SU-DHL-6 (cell line): ENCODE measurements around the gene ANKRD28.

Experiments used
- H2AFZ ChIP-seq: fragments of 200-600 bp; sonication (generic); 2 replicates; pipeline ENCODE4 v1.6.1; 2014; ENCODE audit warnings: low read depth, mild to moderate bottlenecking, moderate library complexity, mixed read lengths, antibody characterized with exemption, low read length; ENCODE audit not compliant: severe bottlenecking
- H3F3A ChIP-seq: fragments of 200-600 bp; shearing (Covaris generic); 2 replicates; pipeline ENCODE4 v1.6.0; 2016; ENCODE audit warnings: antibody characterized with exemption, mild to moderate bottlenecking; ENCODE audit not compliant: insufficient read depth
- H3K27ac ChIP-seq: fragments of 200-600 bp; sonication (generic); 2 replicates; pipeline ENCODE4 v1.5.1; 2016; ENCODE audit warnings: low read depth, mild to moderate bottlenecking, low read length, moderate library complexity, mixed read lengths
- H3K27me3 ChIP-seq: fragments of 200-600 bp; sonication (generic), shearing (Covaris generic); 2 replicates; pipeline ENCODE4 v1.6.0; 2014; ENCODE audit warnings: mild to moderate bottlenecking, low read length
- H3K36me3 ChIP-seq: fragments of 200-600 bp; sonication (generic); 2 replicates; pipeline ENCODE4 v1.6.1; 2014; ENCODE audit warnings: mild to moderate bottlenecking, low read length, mixed read lengths
- H3K4me2 ChIP-seq: fragments of 300-600, 200-600 bp; shearing (Covaris generic), sonication (generic); 2 replicates; pipeline ENCODE4 v1.6.0; 2014; ENCODE audit warnings: low read length, low read depth, mild to moderate bottlenecking; ENCODE audit not compliant: poor library complexity, severe bottlenecking
- H3K4me3 ChIP-seq: fragments of 200-600 bp; sonication (generic); 2 replicates; pipeline ENCODE4 v1.5.1; 2014; ENCODE audit warnings: antibody characterized with exemption, low read length, mild to moderate bottlenecking, mixed read lengths; ENCODE audit not compliant: insufficient read depth, poor library complexity, severe bottlenecking
- H3K79me2 ChIP-seq: fragments of 200-600 bp; sonication (generic); 2 replicates; pipeline ENCODE4 v1.6.1; 2014; ENCODE audit warnings: mild to moderate bottlenecking, low read length, moderate library complexity; ENCODE audit not compliant: insufficient read depth
- H3K9ac ChIP-seq: fragments of 200-600 bp; sonication (generic); 2 replicates; pipeline ENCODE4 v1.7.0; 2014; ENCODE audit warnings: mild to moderate bottlenecking, low read length
- H3K9me2 ChIP-seq: fragments of 200-600 bp; sonication (generic); replicated peaks from 2 replicates; pipeline ENCODE4 v1.6.1; 2014; ENCODE audit warnings: low read length; ENCODE audit not compliant: insufficient read depth
- H3K9me3 ChIP-seq: fragments of 200-600 bp; sonication (generic); 2 replicates; pipeline ENCODE4 v1.6.1; 2014; ENCODE audit warnings: low read length, mixed read lengths; ENCODE audit not compliant: insufficient read depth
- H4K20me1 ChIP-seq: fragments of 200-600 bp; sonication (generic); 2 replicates; pipeline ENCODE4 v1.6.1; 2014; ENCODE audit warnings: low read depth, mild to moderate bottlenecking, antibody characterized with exemption, low read length, moderate library complexity, mixed read lengths
- EZH2phosphoT487 ChIP-seq: fragments of 200-600 bp; sonication (generic), shearing (Covaris generic); conservative IDR thresholded peaks from 2 replicates; pipeline ENCODE4 v1.6.1; 2018; ENCODE audit warnings: mild to moderate bottlenecking, antibody characterized with exemption, low read length, moderate library complexity, mixed read lengths
- TF ChIP-seq, protein P1 (sequence below): fragments of 200-600 bp; sonication (generic); IDR thresholded peaks from one replicate; pipeline ENCODE4 v1.5.1; 2017; ENCODE audit warnings: antibody characterized with exemption, mild to moderate bottlenecking, low read length, moderate library complexity; ENCODE audit not compliant: insufficient read depth, poor library complexity, severe bottlenecking

ANKRD28 gene

DNA sequence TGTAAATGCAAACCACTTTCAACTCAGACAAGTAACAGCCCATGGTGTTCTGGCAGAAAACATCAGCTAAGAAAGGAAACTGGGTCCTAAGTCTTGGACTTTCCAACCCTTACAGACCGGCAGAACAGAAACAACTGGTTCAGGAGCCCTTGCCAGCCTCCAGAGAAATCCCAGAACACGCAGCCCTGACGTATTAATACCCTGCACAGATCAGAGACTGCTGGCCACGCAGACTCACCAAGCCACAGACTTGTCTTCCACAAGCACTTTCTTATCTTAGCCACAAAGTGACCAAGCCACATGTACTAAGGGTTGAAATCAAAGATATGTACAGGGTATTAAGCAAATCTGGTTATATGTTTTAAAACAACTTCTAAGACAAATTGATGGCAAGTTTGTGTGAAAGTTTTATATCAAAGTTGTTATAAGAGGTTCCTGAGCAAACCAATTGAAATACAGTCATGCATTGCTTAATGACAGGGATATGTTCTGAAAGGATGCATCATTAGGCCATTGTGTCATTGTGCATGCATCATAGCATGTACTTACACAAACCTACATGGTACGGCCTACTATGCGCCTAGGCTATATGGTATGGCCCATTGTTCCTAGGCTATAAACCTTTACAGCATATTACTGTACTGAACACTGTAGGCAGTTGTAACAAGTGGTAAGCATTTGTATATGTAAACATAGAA lies 159.4 kb downstream of the ANKRD28 start:
- H3F3A ChIP-seq: no peaks in the 10 kb centered on the region
- no peak overlapping the region for H3K27ac ChIP-seq

DNA sequence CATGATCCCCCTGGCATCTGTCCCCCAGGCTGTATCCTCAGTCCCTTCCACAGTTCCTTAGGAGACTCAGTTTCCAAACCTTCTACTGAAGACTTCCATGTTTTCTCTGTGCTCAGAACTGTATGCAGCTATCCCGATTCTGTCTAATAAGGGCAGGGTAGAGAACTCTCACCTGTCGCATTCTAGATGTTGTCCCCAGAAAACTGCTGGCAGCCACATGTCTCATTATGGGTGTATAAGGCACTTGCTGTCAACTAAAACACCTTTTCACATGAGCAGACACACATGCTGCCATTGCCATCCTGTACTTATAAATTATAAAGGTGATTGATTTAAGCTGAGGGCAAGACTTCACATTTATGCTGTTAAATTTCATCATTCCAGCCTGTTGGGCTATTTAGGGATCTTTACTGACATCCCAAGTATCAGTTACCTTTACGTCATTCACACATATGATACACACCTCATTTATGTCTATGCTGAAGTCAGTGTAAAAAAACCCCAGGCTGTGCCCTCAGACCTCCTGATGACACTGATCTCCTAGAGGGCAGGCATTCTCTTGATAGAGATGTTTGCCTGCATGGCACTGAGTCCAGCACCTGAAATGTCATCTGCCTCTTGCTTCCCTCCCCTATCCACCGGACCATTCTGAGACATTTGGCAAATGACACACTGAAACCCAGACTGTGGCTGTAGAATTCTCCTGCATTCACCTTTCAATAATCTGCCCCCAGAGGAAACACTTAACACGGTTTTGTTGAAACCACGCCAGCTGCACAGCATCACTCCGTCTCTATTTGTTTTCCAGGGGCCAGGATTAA lies 160.4 kb downstream of the ANKRD28 start:
- Histone ChIP-seq H3K9ac (no peak overlapping the region), H3K4me3 (no peak overlapping the region), H4K20me1 (no peaks in the 10 kb centered on the region), H3K79me2 (no peaks in the 10 kb centered on the region), H3F3A (no peaks in the 10 kb centered on the region), H2AFZ (no peak overlapping the region), H3K27ac (no peak overlapping the region), H3K9me3 (no peaks in the 10 kb centered on the region), H3K9me2 (no peaks in the 10 kb centered on the region), H3K4me2 (no peak overlapping the region), H3K27me3 (no peaks in the 10 kb centered on the region), H3K36me3 (no peaks in the 10 kb centered on the region)
- TF ChIP-seq, protein P1, sequence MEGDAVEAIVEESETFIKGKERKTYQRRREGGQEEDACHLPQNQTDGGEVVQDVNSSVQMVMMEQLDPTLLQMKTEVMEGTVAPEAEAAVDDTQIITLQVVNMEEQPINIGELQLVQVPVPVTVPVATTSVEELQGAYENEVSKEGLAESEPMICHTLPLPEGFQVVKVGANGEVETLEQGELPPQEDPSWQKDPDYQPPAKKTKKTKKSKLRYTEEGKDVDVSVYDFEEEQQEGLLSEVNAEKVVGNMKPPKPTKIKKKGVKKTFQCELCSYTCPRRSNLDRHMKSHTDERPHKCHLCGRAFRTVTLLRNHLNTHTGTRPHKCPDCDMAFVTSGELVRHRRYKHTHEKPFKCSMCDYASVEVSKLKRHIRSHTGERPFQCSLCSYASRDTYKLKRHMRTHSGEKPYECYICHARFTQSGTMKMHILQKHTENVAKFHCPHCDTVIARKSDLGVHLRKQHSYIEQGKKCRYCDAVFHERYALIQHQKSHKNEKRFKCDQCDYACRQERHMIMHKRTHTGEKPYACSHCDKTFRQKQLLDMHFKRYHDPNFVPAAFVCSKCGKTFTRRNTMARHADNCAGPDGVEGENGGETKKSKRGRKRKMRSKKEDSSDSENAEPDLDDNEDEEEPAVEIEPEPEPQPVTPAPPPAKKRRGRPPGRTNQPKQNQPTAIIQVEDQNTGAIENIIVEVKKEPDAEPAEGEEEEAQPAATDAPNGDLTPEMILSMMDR: no peak
- no peak for TF ChIP-seq EZH2phosphoT487

More for the DNA sequence above, 159.4 kb downstream of the ANKRD28 start:
- Histone ChIP-seq H4K20me1 (no peaks in the 10 kb centered on the region), H2AFZ (no peak overlapping the region), H3K9me2 (no peaks in the 10 kb centered on the region), H3K4me2 (no peak overlapping the region), H3K9ac (no peak overlapping the region), H3K36me3 (no peaks in the 10 kb centered on the region), H3K79me2 (no peaks in the 10 kb centered on the region), H3K27me3 (no peaks in the 10 kb centered on the region), H3K9me3 (no peaks in the 10 kb centered on the region), H3K4me3 (no peak overlapping the region)
- TF ChIP-seq, protein P1: no peak
- no peak for TF ChIP-seq EZH2phosphoT487

DNA sequence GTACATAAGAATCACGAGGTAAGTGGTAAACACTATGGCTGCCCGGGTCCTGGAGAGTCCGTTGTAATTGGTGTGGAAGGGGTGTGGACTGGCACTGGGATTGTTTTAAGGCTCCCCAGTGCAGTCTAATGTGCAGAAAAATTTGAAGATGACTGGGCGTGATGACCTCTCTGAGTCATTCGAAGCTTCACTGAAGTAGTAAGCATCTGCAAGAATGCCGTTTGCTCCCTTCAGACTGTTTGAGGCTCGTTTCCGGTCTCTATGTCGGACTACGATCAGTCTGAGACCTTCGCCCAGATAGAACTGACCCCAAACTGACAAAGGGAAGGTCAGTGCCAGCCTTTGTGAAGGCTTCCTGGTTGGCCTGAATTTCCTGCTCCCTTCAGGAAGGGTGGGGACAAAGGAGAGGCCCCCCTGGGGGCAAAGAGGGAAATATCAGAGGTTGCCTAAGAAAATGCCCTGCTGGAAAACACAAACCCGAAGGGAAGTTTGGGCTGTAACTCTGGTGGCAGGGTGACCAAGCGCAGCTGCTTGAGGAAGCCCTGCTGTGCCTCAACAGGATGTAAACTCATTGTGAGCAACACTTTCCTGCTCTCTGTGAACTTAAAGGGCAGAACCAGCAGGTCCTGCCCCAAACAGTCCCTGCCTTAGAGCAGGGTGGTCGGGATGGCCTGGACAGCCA lies 161.6 kb downstream of the ANKRD28 start:
- H3K27ac ChIP-seq: no peak overlapping the region
- TF ChIP-seq, protein P1: no peak
- TF ChIP-seq EZH2phosphoT487: no peak
- H3K79me2 ChIP-seq: no peaks in the 10 kb centered on the region
- H3K9me3 ChIP-seq: no peaks in the 10 kb centered on the region
- H3K36me3 ChIP-seq: no peaks in the 10 kb centered on the region
- no peak overlapping the region for H3K4me3 ChIP-seq
- H3K27me3 ChIP-seq: no peaks in the 10 kb centered on the region
- no peak overlapping the region for H3K4me2 ChIP-seq
- H3F3A ChIP-seq: no peaks in the 10 kb centered on the region
- no peak overlapping the region for H2AFZ ChIP-seq
- H4K20me1 ChIP-seq: no peaks in the 10 kb centered on the region
- H3K9me2 ChIP-seq: no peaks in the 10 kb centered on the region
- H3K9ac ChIP-seq: no peak overlapping the region
